Ureter (tissue), 1 donor: Measurements from ENCODE around the gene SLC1A2. TPM values are rescaled to one million over a fixed set of nuclear protein-coding genes. Genes with fewer than 3 reads are reported as not detected.

Experiments used
- DNase-seq: peaks from one replicate; pipeline ENCODE4 v3.0.0-alpha.2; 2020; ENCODE audit warnings: low spot score
- total RNA-seq: library from RNA; stranded (reverse); gene quantifications from one replicate; pipeline ENCODE4 v1.2.4, GENCODE V29; 2023
- donor health status: DM: yes; HTN: yes; CAD: no.

The SLC1A2 gene
- 2.4 TPM for total RNA-seq

- DNase-seq: no peak
Observed at GRCh38 chr11:35419184-35419829, at the start of gene SLC1A2. TSS of gene SLC1A2 (minus strand) at chr11:35419558. CDS start at chr11:35418966, 592 bp downstream.

DNA sequence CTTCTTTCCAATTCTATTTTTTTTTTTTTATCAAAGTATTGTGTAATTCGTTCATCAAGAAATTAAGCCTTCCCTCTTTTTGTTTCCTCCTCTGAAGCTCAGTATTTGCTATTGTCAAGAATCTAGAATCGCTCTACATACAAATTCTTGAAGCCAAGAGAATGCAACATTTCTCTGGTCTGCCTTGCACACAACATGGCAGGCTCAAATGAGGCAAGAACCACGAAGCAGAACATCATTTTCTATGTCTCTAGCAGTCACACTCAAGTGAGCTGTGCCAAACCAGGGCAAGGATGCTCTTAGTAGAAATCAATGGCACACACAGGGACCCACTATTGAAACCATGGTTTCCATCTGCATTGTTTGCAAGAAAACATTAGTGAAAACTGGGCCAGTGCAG, 46.7 kb upstream of the SLC1A2 start:
- no peak for DNase-seq

GRCh38 chr11:35464308-35464707, 45.0 kb upstream of the SLC1A2 start:
- no peak for DNase-seq

GRCh38 chr11:35463331-35463751, 44.0 kb upstream of the SLC1A2 start:
- DNase-seq: no peak

DNA sequence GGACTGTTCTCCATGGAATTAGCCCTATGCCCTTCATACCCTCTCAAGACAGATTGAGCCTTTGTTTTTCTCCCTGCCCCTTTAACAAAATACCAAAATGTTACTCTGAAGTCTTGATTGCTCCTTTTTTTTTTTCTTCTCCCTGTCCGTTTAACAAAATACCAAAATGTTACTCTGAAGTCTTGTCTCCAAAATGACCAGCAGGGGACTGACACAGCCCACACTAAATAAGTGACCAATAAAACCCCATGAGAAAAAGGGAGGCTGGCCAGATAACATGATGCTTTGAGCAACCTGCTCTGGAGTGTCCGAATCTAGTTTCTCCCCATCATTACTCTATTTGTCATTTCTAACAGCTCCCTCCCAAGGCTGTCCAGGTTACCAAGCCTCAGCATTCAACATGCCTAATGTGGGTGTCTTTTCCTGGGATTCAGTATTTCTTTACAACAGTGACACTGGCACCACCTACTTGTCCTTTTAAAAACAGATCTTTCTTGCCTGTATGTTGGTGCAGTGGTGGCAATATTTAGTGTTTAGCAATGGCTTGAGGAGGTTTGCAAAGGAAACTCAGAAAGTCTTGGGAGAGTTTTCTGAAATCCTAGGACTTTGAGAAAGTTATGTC, 42.7 kb upstream of the SLC1A2 start:
- DNase-seq: no peak

DNA sequence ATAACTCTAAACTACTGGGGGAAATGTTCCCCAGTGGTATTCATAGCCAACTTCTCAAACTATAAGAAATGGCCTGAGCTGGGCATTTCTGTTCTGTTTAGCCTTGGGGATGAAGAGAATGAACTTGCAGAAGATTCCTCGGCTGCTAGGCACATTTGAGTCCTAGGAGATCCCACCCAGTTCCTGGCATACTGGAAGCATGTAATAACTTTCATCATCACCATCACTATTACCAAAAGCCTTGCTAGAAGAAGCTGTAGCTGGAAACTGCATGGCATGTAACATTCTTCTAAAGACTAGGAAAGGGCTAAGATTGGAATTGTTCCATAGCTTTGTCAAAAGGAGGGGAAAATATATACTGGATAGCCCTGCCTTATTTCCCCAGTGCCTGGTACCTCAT, 40.1 kb upstream of the SLC1A2 start:
- DNase-seq: no peak

DNA sequence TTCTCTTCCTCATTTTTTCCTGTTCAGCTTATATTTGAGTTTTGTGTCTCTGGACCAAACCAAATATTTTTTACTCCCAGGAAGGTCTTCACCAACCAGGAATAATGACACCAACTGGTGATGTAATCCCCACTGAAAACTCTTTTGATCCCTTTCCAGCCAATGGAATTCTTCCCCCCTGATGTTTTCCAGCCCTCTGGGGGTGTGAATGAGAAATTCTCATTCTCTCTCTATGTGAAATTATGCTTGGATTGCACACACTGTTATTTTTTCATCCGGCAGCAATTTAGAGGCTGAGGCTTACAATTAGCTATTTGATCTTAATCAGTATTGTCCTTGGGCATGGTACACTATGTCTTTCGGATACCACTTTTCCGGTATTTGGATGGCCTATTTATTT, 39.5 kb upstream of the SLC1A2 start:
- no peak for DNase-seq

GRCh38 chr11:35454362-35454761, 35.0 kb upstream of the SLC1A2 start:
- no peak for DNase-seq

DNA sequence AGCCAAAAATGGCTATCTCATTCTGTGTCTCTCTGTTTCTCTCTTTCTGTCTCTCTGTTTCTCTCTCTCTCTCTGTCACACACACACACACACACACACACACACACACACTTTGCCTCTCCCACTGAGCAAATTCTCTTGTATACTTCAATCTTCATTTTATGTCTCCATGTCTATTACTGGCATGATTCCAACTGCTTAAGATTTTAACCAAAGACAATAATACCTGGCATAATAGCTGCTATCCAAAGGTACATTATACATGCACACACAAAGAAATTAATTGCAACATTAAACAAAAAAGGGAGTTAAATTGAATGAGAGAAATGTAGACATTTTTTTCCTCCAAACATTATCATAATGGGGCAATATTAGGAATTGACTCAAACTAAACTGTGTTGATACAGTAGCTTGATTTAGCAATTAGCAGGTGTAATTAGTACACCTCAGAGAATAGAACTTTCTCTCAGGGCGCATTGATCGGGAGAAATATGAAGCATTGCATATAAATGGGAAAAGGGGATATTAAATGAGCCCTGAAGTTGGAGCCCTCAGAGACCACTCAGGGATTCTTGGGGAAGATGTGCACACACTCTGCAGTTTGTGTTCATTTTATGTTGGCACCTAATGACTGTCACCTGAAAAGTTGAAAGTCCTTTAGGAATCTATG, 17.4 kb upstream of the SLC1A2 start:
- DNase-seq: no peak

GRCh38 chr11:35433588-35433987, 14.2 kb upstream of the SLC1A2 start:
- DNase-seq: no peak

DNA sequence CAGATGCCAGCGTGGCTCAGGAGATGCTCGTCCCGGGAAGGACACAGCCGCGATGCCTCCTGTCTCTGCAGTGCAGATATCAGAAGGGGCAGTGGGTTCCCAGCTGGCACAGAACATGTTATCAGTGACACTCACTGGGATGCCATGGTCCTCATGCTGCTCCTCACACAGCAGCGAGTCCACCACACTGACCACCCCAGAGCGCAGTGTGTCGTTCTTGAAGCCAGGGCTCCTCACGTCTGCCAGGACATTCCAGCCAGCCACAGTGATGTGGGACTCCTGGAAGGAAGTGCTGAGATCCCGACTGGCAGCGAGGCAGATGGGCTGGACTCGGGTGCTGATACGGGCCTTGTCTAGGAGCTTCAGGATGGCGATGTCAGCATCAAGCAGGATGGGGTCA, 13.1 kb upstream of the SLC1A2 start:
- DNase-seq: no peak

GRCh38 chr11:35427071-35427470, 7.7 kb upstream of the SLC1A2 start:
- no peak for DNase-seq

DNA sequence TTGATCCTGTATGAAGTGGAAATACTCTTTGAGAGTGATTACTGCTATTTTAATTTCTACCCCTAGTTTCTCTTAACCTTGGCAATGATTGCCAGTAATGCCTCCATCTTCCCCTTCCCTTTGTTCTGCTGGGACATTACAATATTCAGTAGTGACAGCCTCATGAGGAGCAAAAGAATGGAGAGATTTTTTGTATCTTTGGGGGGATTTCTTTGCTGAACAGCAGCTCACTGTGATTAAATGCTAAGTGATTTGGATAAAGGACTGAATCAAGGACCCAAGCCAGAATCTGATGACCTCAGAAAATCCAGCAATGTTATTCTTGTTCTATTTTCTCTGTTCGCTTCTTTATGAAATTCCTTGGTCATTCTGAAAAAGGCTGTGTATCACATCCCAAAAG, 7.0 kb upstream of the SLC1A2 start:
- no peak for DNase-seq

DNA sequence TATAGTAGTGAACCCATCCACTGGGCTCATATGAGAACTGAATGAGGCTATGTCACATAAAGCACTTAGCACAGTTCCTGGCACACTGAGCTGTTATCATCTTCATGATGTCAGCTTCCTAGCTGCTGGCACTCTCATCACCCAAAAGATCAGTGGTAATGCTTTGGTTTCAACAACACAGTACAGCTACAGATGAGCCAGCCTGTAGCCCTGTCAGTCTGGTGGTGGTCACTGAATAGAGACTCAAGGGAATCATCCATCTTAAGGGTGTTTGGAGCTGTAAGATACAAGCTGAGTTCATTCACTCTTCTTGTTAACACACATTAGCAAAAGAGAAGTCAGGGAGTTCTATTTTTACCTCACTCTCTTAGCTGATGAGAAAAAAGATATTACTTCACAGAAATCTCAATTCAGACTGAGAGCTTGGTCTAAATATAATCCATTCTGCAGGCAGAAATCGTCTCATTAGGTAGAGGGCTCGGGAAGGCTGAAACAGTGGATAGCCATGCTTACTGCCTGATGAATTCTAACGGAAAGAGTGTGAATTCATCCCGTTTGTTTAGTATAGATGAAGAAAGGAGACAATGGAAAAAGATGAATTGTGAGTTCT, 6.3 kb upstream of the SLC1A2 start:
- DNase-seq: no peak

DNA sequence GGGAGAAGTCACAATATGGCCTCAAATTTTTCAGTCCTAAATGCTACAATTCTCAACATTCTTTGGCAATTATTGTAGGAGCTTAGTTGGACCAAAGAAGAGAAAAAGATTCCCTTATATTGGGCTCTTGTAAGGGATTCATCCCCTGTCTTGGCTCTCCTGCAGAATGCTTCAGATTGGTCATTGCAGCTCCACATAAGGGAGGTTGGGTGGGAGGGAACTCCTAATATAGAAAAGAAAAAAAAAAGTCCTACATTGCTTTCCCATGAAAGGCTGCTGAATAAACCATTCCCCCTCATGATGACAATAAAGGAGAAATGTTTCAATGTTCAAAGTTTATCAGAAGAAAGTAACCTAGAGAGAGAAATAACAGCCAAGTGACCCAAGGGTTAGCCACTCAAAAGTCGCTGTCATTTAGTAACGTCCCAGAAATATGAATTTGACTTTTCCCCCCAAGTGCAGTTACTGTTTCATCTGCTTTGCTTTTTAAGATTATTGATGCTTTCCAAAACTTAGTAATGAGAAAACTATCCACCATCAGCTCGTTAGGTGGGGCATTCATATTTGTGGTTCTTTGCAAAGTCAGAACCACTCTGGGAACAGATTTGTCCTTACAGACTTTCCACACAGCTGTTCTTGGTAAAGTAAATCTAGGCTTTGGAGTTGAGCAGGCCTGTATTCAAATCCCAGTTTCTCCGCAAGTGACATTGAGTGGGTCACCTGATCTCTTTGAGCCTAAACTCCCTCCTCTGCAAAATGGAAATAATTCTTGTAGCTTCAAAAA, 5.0 kb upstream of the SLC1A2 start:
- no peak for DNase-seq

DNA sequence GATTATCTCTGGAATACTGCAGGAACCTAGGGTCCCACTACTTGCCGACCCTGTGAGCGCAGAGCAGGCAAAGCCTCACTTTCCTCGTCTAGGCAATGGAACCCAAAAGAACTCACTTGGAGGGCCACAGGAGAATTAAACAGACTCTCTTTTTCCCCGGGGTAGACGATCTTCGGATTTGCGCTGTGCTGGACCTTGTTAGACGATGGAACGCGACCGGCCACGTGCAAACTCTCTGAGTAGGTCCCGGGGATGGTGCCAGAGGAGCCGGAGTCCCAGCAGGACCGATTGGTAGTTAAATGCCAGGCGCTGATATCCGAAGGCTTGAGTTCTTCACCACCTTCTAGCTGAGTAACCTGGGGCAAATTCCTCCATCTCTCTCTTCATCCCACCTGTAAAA, 1.0 kb upstream of the SLC1A2 start:
- DNase-seq: no peak

DNA sequence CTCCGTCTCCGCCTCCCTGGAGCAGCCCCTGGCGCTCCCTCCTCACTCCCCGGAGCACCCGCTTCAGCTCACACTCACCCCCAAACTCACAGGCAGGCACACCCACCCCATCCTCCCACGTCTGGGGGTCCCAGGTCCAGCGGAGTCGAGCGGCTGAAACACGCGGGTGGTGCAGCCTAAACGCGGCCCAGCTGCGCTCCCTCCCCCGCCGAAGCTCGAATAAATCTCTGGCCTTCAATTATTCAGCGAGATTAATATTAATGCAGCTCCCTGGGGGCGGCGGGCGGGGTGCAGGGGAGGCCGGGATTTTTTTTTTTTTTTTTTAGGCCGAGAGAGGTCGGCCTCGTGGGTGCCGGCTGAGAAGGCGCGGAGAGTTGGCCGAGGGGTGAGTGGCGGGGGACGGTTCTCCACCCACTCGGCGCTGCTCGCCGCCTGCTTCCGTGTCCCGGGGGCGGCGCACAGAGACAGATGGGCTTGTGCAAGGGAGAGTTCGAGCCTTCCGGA, 524 bp upstream of the SLC1A2 start:
- no peak for DNase-seq

DNA sequence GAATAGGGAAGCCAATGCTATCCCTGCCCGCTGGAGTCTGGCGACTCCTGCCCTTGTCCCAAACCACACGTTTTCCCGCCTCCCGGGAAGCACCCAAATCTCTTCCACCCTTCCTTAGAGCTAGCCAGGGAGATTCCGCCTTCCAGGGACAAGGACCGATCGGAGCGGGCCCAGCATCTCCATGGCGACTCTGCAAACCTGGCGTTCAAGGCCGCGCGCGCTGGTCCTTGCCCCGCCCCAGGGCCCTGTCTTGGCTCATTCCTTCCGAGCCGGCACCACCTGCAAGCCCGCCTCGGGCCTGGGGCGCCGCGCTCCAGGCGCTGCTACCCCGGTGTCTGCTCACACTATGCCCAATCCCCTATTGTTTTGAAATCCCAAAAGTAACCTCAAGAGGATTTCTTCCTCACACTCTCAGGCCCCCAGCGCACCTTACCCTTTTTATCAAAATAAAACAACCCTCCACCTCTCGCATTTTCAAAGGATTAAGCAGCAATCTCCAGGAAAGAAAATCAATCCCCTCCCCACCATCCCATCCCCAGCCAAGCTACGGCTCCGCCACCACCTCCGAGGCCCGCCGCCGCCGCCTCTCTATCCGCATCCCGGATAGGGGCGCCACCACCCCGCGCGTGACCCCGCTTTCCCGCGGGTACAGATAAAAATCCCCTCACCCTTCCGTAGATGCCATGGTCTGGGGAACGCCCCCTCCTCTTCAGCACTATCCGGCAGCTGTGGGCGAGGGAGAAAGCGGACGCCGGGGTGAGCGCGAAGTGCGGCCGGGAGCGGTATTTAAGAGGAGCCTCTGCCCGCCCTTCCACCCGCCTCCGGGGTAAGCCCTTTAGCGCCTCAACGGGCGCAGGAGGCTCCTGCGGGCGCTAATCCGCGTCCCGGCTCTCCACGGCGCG, 825 bp downstream of the SLC1A2 start:
- DNase-seq: no peak

DNA sequence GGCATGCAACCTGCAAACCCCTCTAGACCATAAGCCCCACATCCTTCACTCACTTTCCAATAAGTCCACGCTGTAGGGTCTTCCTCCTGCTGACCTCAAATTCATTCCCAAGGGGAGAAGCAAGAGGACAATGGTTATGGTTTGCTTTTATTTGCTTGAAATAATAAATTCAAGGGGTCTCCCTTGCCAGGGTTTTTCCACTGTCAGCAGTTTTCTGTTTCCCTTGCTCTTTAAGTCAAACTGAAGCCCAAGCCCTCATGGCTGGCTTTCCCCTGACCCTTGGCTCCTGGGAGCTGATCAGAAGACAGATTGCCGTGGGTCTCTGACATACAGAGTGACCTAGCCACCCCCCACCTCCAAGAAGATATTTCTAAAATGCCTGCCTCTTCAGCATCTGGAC, 3.9 kb downstream of the SLC1A2 start:
- DNase-seq: no peak

DNA sequence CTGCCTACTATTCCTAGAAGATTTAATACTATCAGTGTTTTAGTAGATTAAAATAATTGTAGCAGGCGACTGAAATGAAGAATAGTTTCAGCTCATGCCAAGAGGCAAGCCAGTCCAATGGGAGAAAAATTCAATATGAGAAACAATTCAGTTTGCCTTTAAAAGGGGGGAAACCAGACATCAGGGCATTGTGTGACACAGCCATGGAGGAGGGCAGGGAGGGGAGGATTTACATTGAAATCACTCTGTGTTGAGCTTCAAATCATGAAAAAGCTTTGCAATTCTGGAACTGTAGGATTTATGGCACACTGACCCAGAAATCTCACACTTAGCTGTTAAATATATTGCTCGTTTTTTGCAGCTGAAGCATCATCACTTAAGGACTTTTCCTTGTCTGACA, 4.6 kb downstream of the SLC1A2 start:
- DNase-seq: no peak

DNA sequence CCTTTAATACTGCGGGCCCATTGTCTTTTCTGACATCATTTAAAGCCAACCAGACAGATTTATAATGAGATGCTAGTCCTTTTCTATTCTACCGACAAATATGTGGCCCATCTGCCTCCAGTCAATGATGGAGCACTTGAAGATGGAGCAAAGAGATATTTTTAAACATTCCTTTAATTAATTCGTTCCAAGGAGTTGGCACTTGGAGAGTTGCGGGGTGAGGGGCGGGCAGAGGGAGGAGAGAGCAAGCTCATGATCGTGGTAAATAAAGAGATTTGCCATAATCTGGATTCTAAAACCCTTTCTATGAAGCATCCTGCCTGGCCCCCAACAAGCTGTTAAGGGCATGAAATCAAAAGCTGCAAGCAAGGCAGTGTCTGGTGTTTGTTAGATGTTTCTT, 5.0 kb downstream of the SLC1A2 start:
- no peak for DNase-seq
